Left lung (tissue), 10 donors: ENCODE results near the gene SNTB2. TPM values are rescaled to one million over a fixed set of nuclear protein-coding genes. Genes with fewer than 3 reads are reported as not detected.

ENCODE experiments used
- ATAC-seq: fragments of 200-7000 bp; cut with Tn5 transposase; one replicate; pipeline ENCODE4 v1.9.1; 2020; ENCODE audit warnings: moderate library complexity
- DNase-seq, 4 donors: peaks; one replicate each; pipeline ENCODE4 v3.0.0-alpha.2; 2013 to 2020
- H3K27ac ChIP-seq, 2 donors: fragments of 200-600 bp; sonication (generic) in 1 of 2; one replicate each; pipeline versions ENCODE4 v1.5.0 to v1.8.0; 2020 to 2021
- H3K27me3 ChIP-seq, 2 donors: fragments of 200-600 bp; sonication (generic) in 1 of 2; one replicate each; pipeline versions ENCODE4 v1.5.0 to v1.8.0; 2020 to 2021
- H3K36me3 ChIP-seq, 2 donors: fragments of 200-600 bp; sonication (generic) in 1 of 2; one replicate each; pipeline versions ENCODE4 v1.5.0 to v1.8.0; 2020 to 2021
- H3K4me1 ChIP-seq, 2 donors: fragments of 200-600 bp; one replicate each; pipeline ENCODE4 v1.8.0; 2021
- H3K4me3 ChIP-seq, 2 donors: fragments of 200-600 bp; sonication (generic) in 1 of 2; one replicate each; pipeline versions ENCODE4 v1.5.0 to v1.8.0; 2020 to 2021; ENCODE audit warnings: mild to moderate bottlenecking in 1 of 2
- H3K9me3 ChIP-seq, 2 donors: fragments of 200-600 bp; sonication (generic) in 1 of 2; one replicate each; pipeline versions ENCODE4 v1.5.0 to v1.8.0; 2020 to 2021
- intact Hi-C, 2 donors: fragments of 100-400 bp; cut with DNase I; formaldehyde crosslinking; loops; one replicate each; pipeline versions ENCODE4 v1.11.2 to v1.14.2; 2022
- polyA plus RNA-seq, 6 donors: library from polyadenylated mRNA; unstranded; fragments of 120-200 nt; gene quantifications; one replicate each; pipeline ENCODE4 v1.2.1, GENCODE V29; 2013; ENCODE audit not compliant: insufficient read length in 6 of 6
- total RNA-seq, 2 donors: library from RNA; stranded (reverse); fragmentation: NEBNext Ultra II Directional; extraction: Animal tissue kit (Norgen Biotek cat#: 25700); gene quantifications; one replicate each; pipeline ENCODE4 v1.2.1, GENCODE V29; 2021
- TF ChIP-seq, protein P1 (sequence below), 2 donors: fragments of 200-600 bp; sonication (generic) in 1 of 2; IDR thresholded peaks; one replicate each; pipeline versions ENCODE4 v1.5.0 to v1.8.0; 2021; ENCODE audit warnings: antibody characterized with exemption in 2 of 2
- donor health status: DM: no; HTN: yes; CAD: no.
- donor health status: DM: no; HTN: no; CAD: no.

SNTB2 gene
- total and polyA plus RNA-seq, 8 donors, result 22.8 to 47.3 (median 25.1) TPM

- H3K27me3 ChIP-seq, result no peaks in the 10 kb centered on the region
- H3K27ac ChIP-seq, result no peak overlapping the region
- no peak overlapping the region for H3K4me3 ChIP-seq
- ATAC-seq, result no peak
- TF ChIP-seq, protein P1, sequence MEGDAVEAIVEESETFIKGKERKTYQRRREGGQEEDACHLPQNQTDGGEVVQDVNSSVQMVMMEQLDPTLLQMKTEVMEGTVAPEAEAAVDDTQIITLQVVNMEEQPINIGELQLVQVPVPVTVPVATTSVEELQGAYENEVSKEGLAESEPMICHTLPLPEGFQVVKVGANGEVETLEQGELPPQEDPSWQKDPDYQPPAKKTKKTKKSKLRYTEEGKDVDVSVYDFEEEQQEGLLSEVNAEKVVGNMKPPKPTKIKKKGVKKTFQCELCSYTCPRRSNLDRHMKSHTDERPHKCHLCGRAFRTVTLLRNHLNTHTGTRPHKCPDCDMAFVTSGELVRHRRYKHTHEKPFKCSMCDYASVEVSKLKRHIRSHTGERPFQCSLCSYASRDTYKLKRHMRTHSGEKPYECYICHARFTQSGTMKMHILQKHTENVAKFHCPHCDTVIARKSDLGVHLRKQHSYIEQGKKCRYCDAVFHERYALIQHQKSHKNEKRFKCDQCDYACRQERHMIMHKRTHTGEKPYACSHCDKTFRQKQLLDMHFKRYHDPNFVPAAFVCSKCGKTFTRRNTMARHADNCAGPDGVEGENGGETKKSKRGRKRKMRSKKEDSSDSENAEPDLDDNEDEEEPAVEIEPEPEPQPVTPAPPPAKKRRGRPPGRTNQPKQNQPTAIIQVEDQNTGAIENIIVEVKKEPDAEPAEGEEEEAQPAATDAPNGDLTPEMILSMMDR (IDR thresholded peaks at IDR 0.05), result no peak
- intact Hi-C loops, result no loop called here
- peaks cover 0 to 99% of the 10 kb centered on the region in 2 donors for H3K36me3 ChIP-seq
- peaks cover 5 to 30% of the 10 kb centered on the region in 2 donors for H3K4me1 ChIP-seq
- no peaks in the 10 kb centered on the region for H3K9me3 ChIP-seq
- no peak for DNase-seq
Observed at GRCh38 chr16:69322343-69322742, 135.4 kb downstream of the SNTB2 start.

- H3K9me3 ChIP-seq, result no peaks in the 10 kb centered on the region
- H3K27me3 ChIP-seq, result no peaks in the 10 kb centered on the region
- ATAC-seq, result no peak
- no peak overlapping the region for H3K27ac ChIP-seq
- H3K36me3 ChIP-seq, result peaks cover 0 to 99% of the 10 kb centered on the region in 2 donors
- H3K4me3 ChIP-seq, result no peak overlapping the region
- TF ChIP-seq, protein P1 (IDR thresholded peaks at IDR 0.05), result no peak
- intact Hi-C loops, result no loop called here
- DNase-seq, result no peak
- H3K4me1 ChIP-seq, result peaks cover 6 to 40% of the 10 kb centered on the region in 2 donors
Observed at GRCh38 chr16:69323415-69323814, 136.5 kb downstream of the SNTB2 start.

- Histone ChIP-seq H3K4me1 (peaks cover 12 to 47% of the 10 kb centered on the region in 2 donors), H3K27me3 (no peaks in the 10 kb centered on the region), H3K4me3 (no peak overlapping the region), H3K36me3 (peaks cover 0 to 94% of the 10 kb centered on the region in 2 donors), H3K9me3 (no peaks in the 10 kb centered on the region), H3K27ac (no peak overlapping the region)
- intact Hi-C loops, result no loop called here
- ATAC-seq (peak; percentile 69), DNase-seq (peak in 1 of 4 donors; percentile 76)
- TF ChIP-seq, protein P1 (IDR thresholded peaks at IDR 0.05), result no peak
Observed at GRCh38 chr16:69324013-69324531, 137.1 kb downstream of the SNTB2 start.

- no peak for DNase-seq
- H3K9me3 ChIP-seq, result no peaks in the 10 kb centered on the region
- H3K4me3 ChIP-seq, result no peak overlapping the region
- H3K4me1 ChIP-seq, result peaks cover 18 to 54% of the 10 kb centered on the region in 2 donors
- no peaks in the 10 kb centered on the region for H3K27me3 ChIP-seq
- no peak overlapping the region for H3K27ac ChIP-seq
- ATAC-seq, result no peak
- intact Hi-C loops, result no loop called here
- TF ChIP-seq, protein P1 (IDR thresholded peaks at IDR 0.05), result no peak
- H3K36me3 ChIP-seq, result peaks cover 0 to 88% of the 10 kb centered on the region in 2 donors
Observed at GRCh38 chr16:69324585-69325253, 137.8 kb downstream of the SNTB2 start.

- Histone ChIP-seq H3K27me3 (no peaks in the 10 kb centered on the region), H3K36me3 (peaks cover 0 to 77% of the 10 kb centered on the region in 2 donors), H3K27ac (no peak overlapping the region), H3K9me3 (no peaks in the 10 kb centered on the region), H3K4me3 (no peak overlapping the region), H3K4me1 (peaks cover 18 to 61% of the 10 kb centered on the region in 2 donors)
- TF ChIP-seq, protein P1 (IDR thresholded peaks at IDR 0.05), result no peak
- ATAC-seq (no peak), DNase-seq (no peak)
- intact Hi-C loops, result no loop called here
Observed at GRCh38 chr16:69325784-69326171, 138.8 kb downstream of the SNTB2 start.
